Effector CD8-positive, alpha-beta T cell (primary cell): Measurements from ENCODE around the gene PCLO.
"Not testable (repeated sequence)": the region's sequence is repeated elsewhere in the genome, so short reads cannot be mapped to it uniquely, and the experiment has no call there.

ENCODE experiments used
- DNase-seq: peaks from one replicate; lab custom pipeline; 2025; lab: John Stamatoyannopoulos, UW

PCLO gene

GRCh38 chr7:83141927-83142326, 20.8 kb downstream of the PCLO start:
- no peak for DNase-seq

GRCh38 chr7:83130623-83131545, 31.8 kb downstream of the PCLO start:
- no peak for DNase-seq

- no peak for DNase-seq
Measured at GRCh38 chr7:83130191-83130590, 32.5 kb downstream of the PCLO start.

GRCh38 chr7:83119494-83119893, 43.2 kb downstream of the PCLO start:
- DNase-seq: no peak

- no peak for DNase-seq
Measured at GRCh38 chr7:83119026-83119382, 43.7 kb downstream of the PCLO start.

GRCh38 chr7:83118347-83119025, 44.2 kb downstream of the PCLO start:
- DNase-seq: no peak

- no peak for DNase-seq
Measured at GRCh38 chr7:83117466-83117865, 45.2 kb downstream of the PCLO start.

- no peak for DNase-seq
Measured at GRCh38 chr7:83111391-83111790, 51.3 kb downstream of the PCLO start.

GRCh38 chr7:83109352-83109751, 53.3 kb downstream of the PCLO start:
- DNase-seq: no peak

GRCh38 chr7:83105948-83106347, 56.7 kb downstream of the PCLO start:
- DNase-seq: no peak

- DNase-seq: no peak
Measured at GRCh38 chr7:83105063-83105462, 57.6 kb downstream of the PCLO start.

- DNase-seq: no peak
Measured at GRCh38 chr7:83101530-83101929, 61.2 kb downstream of the PCLO start.

GRCh38 chr7:83096065-83096580, 66.6 kb downstream of the PCLO start:
- no peak for DNase-seq

GRCh38 chr7:83085299-83085698, 77.4 kb downstream of the PCLO start:
- DNase-seq: no peak

- not testable (repeated sequence) for DNase-seq
Measured at GRCh38 chr7:83079879-83080278, 82.8 kb downstream of the PCLO start.

- no peak for DNase-seq
Measured at GRCh38 chr7:83077328-83077727, 85.4 kb downstream of the PCLO start.

GRCh38 chr7:83072576-83073517, 89.8 kb downstream of the PCLO start:
- no peak for DNase-seq

- DNase-seq: no peak
Measured at GRCh38 chr7:83065714-83066113, 97.0 kb downstream of the PCLO start.

GRCh38 chr7:83060218-83060617, 102.5 kb downstream of the PCLO start:
- no peak for DNase-seq

GRCh38 chr7:83058667-83059066, 104.0 kb downstream of the PCLO start:
- no peak for DNase-seq

- no peak for DNase-seq
Measured at GRCh38 chr7:83055197-83055596, 107.5 kb downstream of the PCLO start.

- DNase-seq: no peak
Measured at GRCh38 chr7:83054472-83054871, 108.2 kb downstream of the PCLO start.
